HUDEP-2 (cell line): ENCODE results near the gene RNF31.
"Not testable (repeated sequence)": the region's sequence is repeated elsewhere in the genome, so short reads cannot be mapped to it uniquely, and the experiment has no call there.

Experiments used
- DNase-seq, 76 experiments: peaks; one replicate each; lab custom pipeline; 2025; ENCODE audit not compliant: unreplicated experiment in 76 of 76; lab: John Stamatoyannopoulos, UW

RNF31 gene

DNA sequence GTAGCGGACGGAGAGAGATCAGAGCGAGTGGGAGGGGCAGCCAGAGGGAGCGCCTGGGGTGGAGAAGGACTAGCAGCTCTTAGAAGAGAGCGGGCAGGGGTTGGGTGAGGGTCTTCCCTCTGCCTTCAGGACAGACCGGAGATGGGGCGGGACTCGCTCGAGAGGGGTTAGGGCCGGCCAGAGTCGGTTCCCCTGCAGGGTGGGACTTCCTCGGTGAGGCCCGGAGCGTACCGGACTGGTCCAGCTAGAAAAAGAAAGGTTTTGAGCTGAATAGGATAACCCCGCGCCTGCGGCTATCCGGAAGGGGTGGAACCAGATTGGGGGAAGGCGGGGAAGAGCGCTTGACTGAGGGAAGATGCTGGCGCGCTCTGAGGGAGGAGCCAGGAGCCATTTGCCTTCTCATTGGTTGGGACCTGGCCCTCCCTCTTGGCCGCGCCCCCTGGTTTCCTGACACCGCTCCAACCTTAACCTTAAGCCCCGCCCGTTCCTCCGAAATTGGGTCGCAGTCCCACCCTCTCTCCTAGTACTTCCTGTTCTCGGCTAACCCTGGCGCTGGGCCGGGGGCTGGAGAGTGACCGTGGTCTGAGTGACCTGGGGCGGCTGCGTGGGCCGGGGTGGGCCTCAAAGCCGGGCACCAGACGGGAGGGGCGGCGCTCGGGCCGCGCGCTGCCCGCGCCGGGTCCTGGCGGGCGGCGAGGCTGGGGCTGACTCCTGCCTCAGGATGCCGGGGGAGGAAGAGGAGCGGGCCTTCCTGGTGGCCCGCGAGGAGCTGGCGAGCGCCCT is at the start of gene RNF31:
Gene RNF31 (plus strand): TSS at position 521 of the 783 bp plus-strand sequence. CDS start 201 bp downstream, at position 722.
- DNase-seq: peak; percentile 47 to 99 (median 95)

DNA sequence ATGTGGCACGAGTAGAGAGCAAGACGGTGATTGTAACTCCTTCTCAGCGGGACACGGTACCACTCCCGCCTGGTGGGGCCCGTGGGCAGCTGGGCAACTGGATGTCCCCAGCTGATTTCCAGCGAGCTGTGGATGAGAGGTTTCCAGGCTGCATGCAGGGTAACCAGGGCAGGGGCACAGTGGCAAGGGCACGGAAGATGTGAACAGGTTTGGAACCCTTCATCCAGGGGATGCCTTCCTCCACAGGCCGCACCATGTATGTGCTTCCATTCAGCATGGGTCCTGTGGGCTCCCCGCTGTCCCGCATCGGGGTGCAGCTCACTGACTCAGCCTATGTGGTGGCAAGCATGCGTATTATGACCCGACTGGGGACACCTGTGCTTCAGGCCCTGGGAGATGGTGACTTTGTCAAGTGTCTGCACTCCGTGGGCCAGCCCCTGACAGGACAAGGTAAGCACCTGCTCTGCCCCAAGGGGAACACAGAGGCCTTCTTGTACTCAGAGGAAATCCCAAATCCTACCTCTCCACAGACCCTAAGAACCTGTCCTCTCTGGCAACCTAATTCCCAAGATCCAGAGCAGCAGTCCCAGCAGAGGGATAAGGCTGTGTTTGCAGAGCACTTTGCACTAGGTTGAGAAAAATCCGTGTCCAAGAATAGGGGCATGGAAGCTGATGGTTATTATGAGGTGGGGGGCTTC is 48.9 kb upstream of the RNF31 start:
- no peak for DNase-seq

DNA sequence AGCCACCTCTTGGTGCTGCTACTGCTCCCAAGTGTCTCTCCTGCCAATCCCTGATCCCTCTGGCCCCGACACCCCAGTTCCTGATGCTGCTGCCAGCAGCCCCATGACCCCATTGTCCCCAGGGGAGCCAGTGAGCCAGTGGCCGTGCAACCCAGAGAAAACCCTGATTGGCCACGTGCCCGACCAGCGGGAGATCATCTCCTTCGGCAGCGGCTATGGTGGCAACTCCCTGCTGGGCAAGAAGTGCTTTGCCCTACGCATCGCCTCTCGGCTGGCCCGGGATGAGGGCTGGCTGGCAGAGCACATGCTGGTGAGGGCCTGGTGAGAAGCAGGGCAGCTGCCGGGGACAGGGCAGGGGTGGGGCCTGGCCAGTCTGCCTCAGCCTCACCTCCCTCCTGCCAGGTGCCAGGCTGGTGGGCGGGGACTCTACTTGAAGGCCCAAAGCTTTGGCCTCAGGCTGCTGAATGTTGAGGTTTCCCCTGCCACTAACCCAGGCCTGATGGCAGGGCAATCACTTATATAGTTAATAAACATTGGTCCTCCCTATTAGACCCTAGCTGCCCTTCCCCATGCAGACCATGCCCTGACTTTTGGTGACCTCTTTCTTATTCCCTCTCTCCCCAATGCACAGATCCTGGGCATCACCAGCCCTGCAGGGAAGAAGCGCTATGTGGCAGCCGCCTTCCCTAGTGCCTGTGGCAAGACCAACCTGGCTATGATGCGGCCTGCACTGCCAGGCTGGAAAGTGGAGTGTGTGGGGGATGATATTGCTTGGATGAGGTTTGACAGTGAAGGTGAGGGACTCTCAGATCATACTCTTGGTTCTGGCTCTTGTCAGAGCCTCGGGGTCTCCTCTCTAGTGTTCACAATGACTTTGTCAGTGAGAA is 48.1 kb upstream of the RNF31 start:
- DNase-seq: no peak

DNA sequence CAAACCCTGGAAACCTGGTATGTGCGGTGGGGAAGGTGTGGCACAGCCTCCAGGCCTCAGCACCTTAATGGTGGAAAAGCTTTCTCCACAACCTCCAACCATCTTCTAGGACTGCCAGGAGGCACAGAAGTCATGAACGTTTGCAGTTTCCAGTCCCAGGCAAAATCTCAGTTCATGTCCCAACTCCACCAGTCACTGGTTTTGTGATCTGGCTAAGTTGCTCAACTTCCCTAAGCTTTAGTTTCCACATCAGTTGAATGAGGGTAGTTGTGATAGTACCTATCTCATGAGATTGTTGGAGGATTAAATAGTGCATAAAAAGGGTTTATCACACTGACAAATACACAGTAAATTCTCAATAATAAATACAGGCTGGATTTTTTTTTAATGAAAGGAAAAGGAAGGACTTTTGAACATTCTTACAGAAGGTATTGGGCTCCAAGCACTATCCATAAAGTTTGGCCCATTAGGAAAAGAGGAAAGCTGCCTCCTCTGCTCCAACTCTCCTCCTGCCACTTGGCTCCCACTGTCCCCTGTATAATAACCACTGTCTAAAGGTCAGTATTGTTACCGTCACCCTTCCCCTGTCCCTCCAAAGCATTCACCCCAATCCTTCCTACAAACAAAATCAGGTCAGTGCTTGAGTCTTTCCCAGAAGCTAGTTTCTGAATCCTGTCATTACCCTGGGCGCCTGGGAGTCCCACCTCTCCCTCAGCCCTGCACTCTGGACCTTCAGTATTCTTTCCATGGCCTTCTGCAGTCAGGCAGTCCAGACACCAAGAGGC is 46.9 kb upstream of the RNF31 start:
- DNase-seq: no peak

DNA sequence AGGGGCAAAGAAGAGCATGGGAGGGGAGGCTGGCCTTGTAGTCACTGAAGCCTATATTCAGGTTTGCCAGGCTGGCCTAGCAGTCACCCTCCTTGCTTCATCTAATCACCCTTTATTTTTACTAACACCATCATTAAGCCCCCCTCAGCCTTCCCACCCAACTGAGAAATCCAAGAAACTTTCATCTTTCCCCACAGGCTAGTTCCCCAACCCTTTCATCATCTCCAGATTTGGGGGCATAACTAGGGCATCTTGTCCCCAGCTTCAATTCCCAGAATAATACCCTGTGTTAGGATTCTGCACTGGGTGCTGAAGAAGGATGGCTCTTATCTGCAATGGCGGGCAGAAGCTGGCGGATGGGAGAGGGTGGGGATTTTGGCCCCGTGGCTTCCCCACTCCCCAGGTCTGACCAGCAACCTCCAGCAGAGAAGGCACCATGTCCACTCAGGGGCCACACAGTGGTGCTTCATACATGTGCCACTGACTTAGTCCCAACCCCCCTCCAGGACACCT is 46.3 kb upstream of the RNF31 start:
- DNase-seq: no peak

DNA sequence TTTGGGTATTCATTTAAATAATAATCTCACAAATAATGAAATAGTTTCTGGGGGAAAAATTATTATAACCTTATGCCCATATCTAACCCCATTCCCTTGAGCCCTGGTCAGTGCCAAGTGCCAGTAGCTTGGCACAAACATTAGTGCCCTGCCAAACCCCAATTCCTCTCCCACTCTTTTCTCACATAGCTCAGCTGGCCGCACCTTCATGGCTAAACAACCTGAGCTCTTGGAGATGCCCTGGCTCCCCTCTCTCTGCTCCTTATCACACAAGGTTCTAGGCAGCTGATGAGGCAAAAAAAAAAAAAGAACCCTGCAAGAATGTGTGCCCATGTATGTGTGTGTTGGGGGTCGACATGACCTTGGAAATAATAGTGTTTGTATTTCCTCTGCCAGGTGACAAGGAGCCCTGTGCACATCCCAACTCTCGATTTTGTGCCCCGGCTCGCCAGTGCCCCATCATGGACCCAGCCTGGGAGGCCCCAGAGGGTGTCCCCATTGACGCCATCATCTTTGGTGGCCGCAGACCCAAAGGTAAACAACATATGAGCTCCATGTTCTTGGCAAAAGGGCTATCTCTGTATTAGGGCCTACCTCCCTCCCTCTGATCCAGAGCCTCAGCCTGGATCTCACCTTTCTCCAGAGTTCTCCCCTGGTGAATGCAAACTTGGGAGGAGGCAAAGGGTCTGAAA is 44.8 kb upstream of the RNF31 start:
- DNase-seq: no peak

DNA sequence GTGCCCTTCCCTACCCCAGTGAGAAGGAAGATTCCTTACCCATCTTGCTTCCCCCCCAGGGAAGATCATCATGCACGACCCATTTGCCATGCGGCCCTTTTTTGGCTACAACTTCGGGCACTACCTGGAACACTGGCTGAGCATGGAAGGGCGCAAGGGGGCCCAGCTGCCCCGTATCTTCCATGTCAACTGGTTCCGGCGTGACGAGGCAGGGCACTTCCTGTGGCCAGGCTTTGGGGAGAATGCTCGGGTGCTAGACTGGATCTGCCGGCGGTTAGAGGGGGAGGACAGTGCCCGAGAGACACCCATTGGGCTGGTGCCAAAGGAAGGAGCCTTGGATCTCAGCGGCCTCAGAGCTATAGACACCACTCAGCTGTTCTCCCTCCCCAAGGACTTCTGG is 43.8 kb upstream of the RNF31 start:
- DNase-seq: no peak

DNA sequence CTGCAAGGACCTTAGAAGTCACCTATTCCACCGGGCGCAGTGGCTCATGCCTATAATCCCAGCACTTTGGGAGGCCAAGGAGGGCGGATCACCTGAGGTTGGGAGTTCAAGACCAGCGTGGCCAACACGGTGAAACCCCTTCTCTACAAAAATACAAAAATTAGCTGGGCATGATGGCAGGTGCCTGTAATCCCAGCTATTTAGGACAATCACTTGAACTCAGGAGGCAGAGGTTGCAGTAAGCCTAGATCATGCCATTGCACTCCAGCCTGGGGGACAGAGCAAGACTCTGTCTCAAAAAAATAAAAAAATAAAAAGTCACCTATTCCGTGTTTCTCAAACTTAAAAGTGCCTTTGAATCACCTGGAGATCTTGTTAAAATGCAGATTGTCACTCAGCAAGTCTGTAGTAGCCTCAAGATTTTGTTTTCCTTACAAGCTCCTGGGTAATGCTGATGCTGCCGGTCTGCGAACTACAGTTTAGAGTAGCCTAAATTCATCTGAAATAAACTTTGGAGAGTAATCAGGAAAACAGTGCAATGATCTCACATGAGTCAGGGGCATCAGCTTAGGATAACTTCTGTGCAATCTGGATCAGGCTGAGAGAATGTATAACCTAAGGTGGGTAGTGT is 41.6 kb upstream of the RNF31 start:
- not testable (repeated sequence) for DNase-seq

DNA sequence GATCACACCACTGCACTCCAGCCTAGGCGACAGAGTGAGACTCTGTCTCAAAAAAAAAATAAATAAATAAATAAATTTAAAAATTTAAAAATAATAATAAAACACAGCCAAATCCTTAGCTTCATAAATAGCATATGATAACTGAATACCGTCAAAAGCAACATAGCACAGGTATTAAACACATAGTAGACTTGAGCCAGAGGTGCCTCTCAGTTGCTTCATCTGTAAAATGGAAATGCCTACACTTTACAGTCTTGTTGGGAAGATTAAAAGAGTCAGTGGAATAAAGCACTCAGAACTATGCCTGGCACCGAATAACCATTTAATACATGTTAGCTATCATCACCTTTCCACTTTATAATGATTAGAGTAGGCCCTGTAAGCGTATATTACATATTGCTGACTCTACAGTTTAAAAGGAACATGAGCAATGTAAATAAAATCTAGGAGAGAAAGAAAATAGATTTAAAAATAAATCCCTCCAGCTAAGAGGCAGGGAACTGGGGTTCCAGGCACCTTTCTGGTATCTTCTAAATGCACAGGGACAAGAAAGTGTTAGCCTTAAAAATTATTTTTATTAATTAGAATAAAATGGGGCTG is 40.5 kb upstream of the RNF31 start:
- DNase-seq: no peak

DNA sequence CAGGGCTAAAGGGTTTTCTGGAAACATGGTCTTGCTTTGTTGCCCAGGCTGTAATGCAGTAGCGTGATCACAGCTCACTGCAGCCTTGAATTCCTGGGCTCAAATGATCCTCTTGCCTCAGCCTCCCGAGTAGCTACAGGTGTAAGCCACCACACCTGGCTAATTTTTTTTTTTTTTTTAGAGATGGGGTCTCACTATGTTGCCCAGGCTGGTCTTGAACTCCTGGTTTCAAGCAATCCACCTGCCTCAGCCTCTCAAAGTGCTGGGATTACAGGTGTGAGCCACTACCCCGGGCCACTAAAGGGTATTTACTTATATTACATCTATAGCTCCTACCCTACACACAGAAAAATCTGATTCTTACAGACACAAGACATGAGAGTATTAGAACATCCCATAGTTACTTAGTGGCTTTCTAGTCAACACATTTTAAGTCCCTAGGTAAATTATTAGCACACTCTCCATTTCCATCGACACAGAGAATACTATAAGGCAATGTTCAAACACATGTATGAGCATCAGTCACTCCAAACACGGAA is 38.9 kb upstream of the RNF31 start:
- DNase-seq: no peak

DNA sequence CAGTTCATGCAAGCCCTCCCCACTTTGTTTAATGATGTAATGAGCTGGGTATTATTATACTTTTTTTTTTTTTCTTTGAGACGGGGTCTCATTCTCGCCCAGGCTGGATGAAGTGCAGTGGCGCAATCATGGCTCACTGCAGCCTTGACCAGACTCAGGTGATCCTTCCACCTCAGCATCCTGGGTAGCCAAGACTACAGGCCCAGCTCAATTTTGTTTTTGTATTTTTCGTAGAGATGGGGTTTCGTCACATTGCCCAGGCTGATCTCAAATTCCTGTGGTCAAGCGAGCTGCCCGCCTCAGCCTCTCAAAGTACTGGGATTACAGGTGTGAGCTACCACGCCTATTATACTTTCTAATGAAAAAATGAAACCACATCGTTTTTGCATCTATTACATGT is 37.2 kb upstream of the RNF31 start:
- DNase-seq: no peak

DNA sequence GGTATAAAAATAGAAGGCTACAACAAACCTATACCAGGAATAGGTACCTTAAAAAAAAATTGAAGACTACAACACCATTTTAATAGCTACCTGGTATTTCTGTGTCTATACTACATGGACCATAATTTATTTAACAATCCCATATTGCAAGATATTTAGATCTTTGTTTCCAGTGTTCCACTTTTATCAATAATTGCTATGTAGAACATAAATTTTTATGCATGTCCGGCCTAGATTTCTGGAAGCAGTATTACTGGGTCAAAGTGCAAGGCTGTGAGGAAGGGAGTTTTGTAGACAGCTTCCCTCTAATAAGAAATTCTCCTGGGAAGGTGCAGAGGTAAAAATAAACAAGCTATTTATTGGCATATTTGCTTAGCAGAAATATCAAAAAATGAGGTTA is 36.8 kb upstream of the RNF31 start:
- no peak for DNase-seq

DNA sequence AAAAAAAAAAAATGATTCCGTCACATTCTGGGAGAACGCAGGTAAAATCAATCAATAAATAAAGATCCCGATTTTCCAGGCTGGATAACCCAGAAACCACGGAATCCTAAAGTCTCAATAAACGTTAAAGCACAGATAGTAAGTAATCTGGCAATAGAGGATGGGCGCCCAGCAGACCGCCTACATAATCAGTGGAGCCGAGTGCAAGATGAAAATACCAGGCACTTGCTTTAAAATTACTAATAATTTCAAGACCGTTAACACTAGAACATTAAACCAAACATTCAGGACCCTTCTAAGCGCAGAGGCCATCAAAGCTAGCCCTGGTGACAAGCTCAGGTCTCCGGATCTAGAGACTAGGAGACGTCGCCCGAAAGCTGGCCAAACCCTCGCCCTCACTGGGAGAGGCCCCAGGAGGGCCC is 33.9 kb upstream of the RNF31 start:
- DNase-seq: peak in 3 of 76 experiments; percentile 40 to 64 (median 50)

DNA sequence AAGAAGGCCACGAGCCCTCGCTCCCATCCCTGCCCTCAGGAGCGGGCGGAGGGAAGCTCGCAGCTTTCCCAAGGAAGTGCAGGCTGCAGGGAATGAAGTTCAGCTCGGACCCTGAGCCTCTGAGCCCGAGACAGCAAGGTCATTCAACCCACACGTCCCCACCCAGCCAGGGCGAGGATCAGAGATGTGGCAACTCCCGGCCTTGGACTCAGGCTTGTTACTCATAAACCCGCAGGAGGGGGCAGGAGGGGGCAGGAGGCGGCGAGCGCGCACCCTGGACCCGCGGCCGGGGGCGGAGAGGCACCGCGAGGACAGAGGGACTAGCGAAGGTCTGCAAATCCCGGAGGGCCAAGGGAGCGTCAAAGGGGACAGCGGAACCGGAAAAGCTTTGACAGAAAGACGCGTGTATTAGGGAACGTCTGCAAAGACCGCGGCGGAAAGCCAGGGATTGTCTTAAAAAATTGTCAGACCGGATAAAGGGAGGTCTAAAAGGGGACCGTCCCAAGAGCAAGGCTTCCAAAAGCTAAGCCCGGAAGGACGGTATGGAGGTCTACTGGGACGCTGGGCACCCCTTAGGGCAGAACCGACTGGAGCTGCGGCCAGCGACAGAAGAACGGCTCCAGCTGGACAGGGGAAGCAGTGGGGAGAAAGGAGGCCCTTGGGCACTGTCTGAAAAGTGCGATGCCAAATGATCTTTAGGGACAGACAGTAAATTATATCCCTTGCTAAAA is 33.3 kb upstream of the RNF31 start:
- peak; percentile 30 to 93 (median 79) for DNase-seq

DNA sequence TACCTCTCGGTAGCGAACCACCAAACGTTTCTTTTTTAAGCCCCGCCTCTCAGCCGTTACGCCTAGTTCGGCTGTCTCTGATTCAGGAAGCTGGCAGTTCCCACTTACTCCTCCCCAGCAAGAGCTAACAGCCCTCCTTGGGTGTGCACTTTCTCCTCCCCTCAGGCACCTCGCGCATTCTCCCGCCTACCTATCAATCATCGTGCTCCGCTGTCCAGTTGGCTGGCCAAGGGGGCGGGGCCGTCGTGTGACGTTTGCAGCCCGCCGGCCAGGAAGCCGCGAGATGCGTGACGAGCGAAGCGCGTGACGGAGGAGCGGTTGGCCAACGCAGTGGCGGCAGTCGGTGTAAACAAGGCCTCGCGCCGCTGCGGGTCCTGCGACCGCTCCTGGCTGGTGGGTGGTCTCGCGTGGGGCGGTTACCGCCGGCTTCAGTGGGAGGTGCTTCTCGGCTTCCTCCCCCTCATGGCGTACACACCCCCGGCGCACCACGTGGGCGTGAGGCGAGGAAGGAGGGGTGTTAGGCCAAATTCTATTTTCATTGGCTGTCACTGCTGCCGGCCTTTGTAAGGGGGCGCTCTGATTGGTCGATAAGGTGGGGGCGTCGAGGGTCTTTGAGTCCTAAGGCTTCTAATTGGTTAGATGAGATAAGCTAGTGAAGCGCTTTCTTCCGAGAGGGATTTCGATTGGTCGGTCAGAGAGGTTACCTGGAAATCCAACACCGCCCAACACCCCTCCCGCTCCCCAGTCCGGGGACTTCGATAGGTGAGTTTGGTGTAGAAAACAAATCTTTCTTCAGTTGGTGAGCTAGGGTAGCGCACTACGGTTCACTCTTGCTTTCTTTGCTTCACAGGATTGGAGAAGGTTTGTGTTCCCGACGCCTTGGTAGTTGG is 32.5 kb upstream of the RNF31 start, which contains the start of the genes DCAF11 and NRL:
Gene DCAF11 (plus strand): TSS at position 246 of the 890 bp plus-strand sequence. CDS start 818 bp downstream, outside the sequence.
Gene NRL (minus strand): TSS at position 418 of the 890 bp plus-strand sequence. CDS start 32,101 bp downstream, outside the sequence.
- DNase-seq: peak; percentile 71 to 100 (median 98)

DNA sequence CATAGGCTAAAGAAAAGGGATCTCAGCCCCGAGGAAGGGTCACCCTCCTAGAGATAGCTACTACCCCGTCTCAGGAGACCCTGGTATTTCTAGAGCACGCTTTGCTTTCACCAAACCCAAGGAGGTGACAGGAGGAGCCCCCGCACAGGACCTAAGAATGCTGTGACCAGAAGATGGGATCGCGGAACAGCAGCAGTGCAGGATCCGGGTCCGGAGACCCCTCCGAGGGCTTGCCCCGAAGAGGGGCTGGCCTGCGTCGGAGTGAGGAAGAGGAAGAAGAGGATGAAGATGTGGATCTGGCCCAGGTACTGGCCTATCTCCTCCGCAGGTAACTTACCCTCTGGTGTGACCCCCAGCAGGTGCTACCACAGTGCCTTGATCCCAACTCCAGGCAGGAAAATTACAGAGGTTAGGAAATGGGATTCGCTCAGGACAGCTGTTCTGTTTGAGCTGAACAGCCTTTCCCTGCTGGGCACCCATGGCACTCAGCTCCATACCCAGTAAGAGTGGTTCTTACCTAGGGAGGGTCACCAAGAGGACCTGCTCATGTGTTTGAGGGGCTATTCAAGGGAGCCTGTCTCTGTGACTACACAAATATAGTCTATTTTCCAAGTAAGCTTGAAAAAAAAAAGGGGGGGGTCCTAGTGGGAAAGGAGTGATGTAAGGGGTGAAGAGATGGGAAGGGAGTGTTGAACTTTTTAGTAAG is 31.7 kb upstream of the RNF31 start:
- no peak for DNase-seq
